HG03039 (cell line): ENCODE results near the gene HLA-DOB.

Source experiments
- ATAC-seq: cut with Tn5 transposase; IDR thresholded peaks from one replicate; pipeline ENCODE4 v1.9.1; 2021; ENCODE audit warnings: mild to moderate bottlenecking, moderate library complexity; ENCODE audit not compliant: unreplicated experiment

The HLA-DOB gene

GRCh38 chr6:32843979-32844838 lies 27.4 kb upstream of the HLA-DOB start, which contains the start of gene PSMB8:
Gene PSMB8 (minus strand): TSS chr6:32844047. CDS start chr6:32843996, 51 bp downstream.
- peak; percentile 60 for ATAC-seq

DNA sequence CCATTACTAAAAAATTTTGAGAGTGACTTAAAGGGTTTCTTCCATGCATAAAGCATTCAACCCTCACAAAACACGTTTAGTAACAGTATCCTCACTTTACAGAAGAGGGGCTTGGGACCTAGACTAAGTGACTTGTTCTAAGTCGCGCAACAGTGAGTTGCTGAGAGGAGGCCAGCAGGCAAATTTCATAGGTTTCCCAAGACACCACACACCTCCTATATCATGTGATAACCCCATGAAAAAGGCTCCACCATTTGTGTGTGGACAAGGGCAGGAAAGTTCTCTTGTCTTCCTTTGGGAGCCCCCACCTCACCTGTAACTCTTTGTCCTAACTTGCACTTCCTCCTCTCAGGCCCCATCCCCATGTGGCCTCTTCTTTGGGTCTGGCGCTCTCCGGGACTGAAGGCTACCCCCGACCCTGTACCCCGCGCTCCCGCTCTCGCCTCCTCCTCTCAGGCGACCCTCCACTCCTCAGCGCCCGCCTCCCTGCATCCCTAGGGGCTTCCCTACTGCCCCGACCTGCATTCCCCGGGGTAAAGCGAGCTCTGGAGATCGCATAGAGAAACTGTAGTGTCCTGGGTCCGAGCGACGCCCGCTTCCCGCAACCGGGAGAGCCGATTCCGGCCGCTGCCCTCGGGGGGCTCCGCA lies 26.7 kb upstream of the HLA-DOB start:
- ATAC-seq, result no peak

- ATAC-seq, result no peak
Measured at GRCh38 chr6:32842690-32843089, 25.9 kb upstream of the HLA-DOB start.

GRCh38 chr6:32842021-32842650 lies 25.3 kb upstream of the HLA-DOB start:
- no peak for ATAC-seq

- ATAC-seq, result no peak
Measured at GRCh38 chr6:32840604-32841246, 23.9 kb upstream of the HLA-DOB start.

DNA sequence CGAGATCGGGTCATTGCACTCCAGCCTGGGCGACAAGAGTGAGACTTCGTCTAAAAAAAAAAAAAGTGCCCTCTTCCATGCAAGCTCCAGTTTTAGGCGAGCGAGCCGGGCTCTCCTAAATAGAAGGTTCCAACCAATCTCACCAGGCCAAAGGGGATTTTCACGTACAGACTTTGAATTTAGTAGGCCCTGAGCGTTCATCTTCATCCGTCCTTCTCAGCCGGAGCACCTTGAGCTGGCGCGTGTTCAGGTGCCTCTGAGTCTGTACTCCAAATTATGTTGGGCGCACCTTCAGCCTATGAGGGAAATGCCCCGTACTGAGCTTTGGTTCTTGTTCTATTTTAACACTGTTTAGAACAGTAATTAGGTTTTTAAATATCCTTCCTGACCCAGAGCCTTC lies 22.6 kb upstream of the HLA-DOB start:
- ATAC-seq, result no peak

DNA sequence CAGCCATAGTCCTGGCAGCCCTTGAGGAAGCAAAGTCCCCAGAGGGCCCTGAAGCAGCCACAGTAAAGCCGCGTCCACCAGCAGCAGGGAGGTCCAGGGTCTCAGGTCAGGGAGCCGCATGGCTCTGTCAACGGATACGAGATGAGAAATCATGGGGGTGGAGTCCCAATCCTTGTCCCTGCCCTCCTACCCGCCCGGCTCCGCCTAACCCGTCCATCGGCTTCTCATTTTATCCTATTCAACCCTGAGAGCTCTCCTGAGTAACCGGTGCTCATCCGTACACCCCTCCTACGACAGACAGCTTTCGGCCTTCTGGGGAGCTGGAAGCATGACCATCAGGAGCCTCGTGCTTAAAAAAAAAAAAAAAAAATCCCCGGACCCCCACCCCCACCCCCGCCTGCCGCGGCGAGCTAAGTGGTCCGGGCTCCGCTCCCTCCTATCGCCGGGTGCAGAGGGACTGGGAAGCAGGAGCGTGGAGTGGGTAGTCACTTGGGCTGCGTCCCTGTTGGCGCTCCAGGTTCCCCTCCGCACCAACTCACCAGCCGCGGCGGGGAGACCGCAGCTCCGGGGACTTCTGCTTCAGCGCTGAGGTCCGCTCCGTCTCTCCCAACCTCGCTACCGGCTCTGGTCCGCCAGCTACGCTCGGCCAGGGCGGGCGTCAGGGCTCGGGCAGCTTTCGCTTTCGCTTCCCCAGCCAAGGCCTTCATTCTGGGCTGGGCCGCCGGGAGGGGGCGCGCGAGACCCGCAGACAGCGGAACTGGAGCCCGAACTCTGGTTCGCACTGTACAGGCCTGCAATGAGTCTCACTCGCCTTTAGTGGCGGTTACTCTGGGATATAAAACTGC lies 21.5 kb upstream of the HLA-DOB start, which contains the start of gene TAP2:
TAP2 (minus strand) TSS at position 626 of the 845 bp plus-strand sequence; CDS start at position 120, 506 bp downstream.
- peak; percentile 75 for ATAC-seq

- no peak for ATAC-seq
Measured at GRCh38 chr6:32837651-32838113, 20.9 kb upstream of the HLA-DOB start.

- no peak for ATAC-seq
Measured at GRCh38 chr6:32836873-32837272, 20.1 kb upstream of the HLA-DOB start.

DNA sequence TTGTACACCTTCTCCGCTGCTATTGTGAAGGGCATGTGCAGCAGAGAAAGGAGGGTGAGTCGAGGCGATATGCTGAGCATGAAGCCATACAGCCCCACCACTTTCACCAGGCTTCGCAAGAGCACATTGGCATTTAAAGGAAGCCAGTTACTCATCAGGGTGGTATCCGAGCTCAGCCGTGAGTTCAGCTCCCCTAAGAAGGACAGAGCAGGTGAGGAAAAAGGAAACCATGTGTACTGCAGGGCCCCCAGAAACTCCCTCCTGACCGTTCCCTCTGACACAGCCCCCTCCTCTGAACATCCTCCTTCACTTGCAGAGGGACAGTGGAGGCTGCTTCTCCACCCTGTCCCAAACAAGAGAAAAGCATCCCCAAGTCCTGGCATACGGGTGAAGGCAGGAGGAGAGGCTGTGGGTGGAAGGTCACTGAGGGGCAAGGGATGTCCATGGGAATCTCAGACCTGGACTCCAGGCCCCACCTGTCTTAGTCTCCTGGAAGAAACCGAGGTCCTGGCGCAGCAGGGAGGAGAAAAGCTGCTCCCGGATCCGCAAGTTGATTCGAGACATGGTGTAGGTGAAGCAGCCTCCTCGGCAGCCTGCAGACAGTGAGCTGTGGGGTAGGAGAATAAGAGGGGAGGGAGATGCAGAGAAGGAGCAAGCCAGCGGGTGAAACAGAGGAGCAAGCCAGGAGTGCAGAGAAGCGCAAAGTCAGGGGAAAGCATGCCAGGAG lies 18.5 kb upstream of the HLA-DOB start:
- ATAC-seq, result no peak

DNA sequence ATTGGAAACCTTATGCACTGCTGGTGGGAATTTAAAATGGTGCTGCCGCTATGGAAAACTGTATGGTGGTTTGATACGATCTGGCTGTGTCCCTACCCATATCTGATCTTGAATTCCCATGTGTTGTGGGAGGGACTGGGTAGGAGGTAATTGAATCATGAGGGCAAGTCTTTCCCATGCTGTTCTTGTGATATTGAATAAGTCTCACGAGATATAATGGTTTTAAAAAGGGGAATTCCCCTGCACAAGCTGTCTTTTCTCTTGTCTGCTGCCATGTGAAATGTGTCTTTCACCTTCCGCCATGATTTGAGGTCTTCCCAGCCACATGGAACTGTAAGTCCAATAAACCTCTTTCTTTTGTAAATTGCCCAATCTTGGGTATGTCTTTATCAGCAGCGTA lies 16.9 kb upstream of the HLA-DOB start:
- ATAC-seq, result no peak

- no peak for ATAC-seq
Measured at GRCh38 chr6:32832535-32832934, 15.7 kb upstream of the HLA-DOB start.

DNA sequence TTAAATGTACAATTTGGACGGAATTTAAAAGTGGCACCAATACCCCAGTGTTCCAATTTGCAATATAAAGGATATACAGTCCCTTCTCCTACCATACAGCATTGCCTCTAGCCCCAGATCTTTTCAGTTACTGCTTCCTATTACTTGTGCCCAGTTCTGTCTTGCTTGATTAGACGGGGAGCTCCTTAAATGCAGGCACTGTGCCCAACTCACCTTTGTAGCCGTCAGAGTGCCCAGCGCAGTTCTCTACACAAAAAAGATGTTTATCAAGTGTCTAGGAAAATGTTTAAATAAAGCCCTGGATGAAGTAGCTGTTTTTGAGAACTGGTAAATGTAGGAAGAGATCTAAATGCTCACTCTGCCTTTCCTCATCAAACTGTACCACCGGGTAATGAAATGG lies 14.1 kb upstream of the HLA-DOB start:
- ATAC-seq, result no peak

GRCh38 chr6:32830017-32830416 lies 13.2 kb upstream of the HLA-DOB start:
- ATAC-seq, result no peak

- ATAC-seq, result no peak
Measured at GRCh38 chr6:32829495-32829894, 12.7 kb upstream of the HLA-DOB start.

GRCh38 chr6:32827025-32827424 lies 10.2 kb upstream of the HLA-DOB start:
- no peak for ATAC-seq

DNA sequence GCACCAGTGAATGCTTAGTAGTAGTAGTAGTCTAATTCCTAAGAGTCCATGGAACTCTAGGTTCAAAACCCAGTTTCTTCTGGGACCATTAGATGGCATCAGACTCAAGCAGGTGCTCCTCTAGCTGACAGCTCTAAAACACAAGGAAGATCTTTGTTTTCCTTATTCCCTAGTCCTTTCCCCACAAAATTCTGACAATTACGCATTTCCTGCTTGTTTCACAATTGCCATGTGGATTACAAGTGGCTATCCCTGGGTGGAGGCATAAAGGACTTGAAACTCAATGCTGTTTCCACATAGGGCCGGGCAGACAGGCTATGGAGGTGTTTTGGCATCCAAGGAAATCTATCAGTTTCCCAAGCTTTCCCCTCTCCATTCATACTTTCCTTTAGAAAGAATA lies 9.2 kb upstream of the HLA-DOB start:
- no peak for ATAC-seq

DNA sequence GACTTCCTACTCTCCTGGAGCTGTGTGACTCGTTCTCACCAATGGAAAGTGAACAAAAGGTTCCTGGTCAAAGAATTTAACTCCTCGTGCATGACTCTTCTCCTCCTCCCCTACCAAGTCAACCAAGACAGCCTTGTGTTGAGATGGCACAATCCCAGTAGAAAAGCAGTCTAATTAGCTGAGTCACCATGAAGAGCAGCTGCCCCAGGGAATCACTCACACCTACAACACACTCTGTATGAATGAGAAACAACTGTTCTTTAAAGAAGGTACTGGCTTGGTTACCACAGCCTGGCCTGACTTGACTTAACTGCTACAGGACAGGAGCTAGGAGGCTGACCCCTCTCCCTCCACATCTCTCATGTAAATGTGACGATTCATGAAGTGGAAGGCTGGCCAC lies 2.9 kb upstream of the HLA-DOB start:
- ATAC-seq, result no peak

GRCh38 chr6:32818867-32819266 lies 2.1 kb upstream of the HLA-DOB start:
- no peak for ATAC-seq
